ENCODE results near the gene TMEM204. TPM values are rescaled to one million over a fixed set of nuclear protein-coding genes. Genes with fewer than 3 reads are reported as not detected.

The TMEM204 gene
- polyA plus RNA-seq, 1 of the 3 experiments (the other 2 are of a cell fraction), result 2.3 TPM

DNA sequence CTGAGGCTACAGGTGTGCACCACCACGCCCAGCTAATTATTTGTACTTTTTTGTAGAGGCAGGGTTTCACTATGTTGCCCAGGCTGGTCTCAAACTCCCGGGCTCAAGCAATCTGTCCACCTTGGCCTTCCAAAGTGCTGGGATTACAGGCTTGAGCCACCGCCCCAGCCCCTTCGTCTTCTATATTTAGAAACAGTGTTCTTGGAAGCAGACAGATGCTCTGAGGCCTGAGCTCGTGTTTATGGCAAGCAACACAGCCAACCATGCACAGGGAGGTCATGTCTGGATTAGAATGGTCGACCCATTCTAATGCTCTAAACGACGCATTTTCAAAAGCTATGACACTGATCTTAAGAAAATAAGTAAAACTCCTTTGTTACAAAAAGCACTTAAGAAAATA lies 16.6 kb downstream of the TMEM204 start:
- no peak overlapping the region for H3K4me2 ChIP-seq
- TF ChIP-seq TEAD4 (IDR thresholded peaks at IDR 0.05; ENCODE audit: borderline replicate concordance, insufficient read depth), result no peak
- TF ChIP-seq EP300 (IDR thresholded peaks at IDR 0.05; ENCODE audit: borderline replicate concordance in 1 of 2, low read depth in 1 of 2, low read length in 1 of 2), result no peak
- no peak for TF ChIP-seq NFIC (IDR thresholded peaks at IDR 0.05; ENCODE audit: borderline replicate concordance)
- TF ChIP-seq, protein P1, sequence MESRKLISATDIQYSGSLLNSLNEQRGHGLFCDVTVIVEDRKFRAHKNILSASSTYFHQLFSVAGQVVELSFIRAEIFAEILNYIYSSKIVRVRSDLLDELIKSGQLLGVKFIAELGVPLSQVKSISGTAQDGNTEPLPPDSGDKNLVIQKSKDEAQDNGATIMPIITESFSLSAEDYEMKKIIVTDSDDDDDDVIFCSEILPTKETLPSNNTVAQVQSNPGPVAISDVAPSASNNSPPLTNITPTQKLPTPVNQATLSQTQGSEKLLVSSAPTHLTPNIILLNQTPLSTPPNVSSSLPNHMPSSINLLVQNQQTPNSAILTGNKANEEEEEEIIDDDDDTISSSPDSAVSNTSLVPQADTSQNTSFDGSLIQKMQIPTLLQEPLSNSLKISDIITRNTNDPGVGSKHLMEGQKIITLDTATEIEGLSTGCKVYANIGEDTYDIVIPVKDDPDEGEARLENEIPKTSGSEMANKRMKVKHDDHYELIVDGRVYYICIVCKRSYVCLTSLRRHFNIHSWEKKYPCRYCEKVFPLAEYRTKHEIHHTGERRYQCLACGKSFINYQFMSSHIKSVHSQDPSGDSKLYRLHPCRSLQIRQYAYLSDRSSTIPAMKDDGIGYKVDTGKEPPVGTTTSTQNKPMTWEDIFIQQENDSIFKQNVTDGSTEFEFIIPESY (IDR thresholded peaks at IDR 0.05; ENCODE audit: borderline replicate concordance, low read depth), result no peak
- TF ChIP-seq YY1 (IDR thresholded peaks at IDR 0.05; ENCODE audit: low read depth), result no peak
- TF ChIP-seq MEF2A (IDR thresholded peaks at IDR 0.05; ENCODE audit: borderline replicate concordance, low read depth), result no peak
- TF ChIP-seq FOSL2 (IDR thresholded peaks at IDR 0.05; ENCODE audit: borderline replicate concordance, low read depth), result no peak
- TF ChIP-seq, protein P2, sequence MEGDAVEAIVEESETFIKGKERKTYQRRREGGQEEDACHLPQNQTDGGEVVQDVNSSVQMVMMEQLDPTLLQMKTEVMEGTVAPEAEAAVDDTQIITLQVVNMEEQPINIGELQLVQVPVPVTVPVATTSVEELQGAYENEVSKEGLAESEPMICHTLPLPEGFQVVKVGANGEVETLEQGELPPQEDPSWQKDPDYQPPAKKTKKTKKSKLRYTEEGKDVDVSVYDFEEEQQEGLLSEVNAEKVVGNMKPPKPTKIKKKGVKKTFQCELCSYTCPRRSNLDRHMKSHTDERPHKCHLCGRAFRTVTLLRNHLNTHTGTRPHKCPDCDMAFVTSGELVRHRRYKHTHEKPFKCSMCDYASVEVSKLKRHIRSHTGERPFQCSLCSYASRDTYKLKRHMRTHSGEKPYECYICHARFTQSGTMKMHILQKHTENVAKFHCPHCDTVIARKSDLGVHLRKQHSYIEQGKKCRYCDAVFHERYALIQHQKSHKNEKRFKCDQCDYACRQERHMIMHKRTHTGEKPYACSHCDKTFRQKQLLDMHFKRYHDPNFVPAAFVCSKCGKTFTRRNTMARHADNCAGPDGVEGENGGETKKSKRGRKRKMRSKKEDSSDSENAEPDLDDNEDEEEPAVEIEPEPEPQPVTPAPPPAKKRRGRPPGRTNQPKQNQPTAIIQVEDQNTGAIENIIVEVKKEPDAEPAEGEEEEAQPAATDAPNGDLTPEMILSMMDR (IDR thresholded peaks at IDR 0.05), result no peak
- TF ChIP-seq, protein P3, sequence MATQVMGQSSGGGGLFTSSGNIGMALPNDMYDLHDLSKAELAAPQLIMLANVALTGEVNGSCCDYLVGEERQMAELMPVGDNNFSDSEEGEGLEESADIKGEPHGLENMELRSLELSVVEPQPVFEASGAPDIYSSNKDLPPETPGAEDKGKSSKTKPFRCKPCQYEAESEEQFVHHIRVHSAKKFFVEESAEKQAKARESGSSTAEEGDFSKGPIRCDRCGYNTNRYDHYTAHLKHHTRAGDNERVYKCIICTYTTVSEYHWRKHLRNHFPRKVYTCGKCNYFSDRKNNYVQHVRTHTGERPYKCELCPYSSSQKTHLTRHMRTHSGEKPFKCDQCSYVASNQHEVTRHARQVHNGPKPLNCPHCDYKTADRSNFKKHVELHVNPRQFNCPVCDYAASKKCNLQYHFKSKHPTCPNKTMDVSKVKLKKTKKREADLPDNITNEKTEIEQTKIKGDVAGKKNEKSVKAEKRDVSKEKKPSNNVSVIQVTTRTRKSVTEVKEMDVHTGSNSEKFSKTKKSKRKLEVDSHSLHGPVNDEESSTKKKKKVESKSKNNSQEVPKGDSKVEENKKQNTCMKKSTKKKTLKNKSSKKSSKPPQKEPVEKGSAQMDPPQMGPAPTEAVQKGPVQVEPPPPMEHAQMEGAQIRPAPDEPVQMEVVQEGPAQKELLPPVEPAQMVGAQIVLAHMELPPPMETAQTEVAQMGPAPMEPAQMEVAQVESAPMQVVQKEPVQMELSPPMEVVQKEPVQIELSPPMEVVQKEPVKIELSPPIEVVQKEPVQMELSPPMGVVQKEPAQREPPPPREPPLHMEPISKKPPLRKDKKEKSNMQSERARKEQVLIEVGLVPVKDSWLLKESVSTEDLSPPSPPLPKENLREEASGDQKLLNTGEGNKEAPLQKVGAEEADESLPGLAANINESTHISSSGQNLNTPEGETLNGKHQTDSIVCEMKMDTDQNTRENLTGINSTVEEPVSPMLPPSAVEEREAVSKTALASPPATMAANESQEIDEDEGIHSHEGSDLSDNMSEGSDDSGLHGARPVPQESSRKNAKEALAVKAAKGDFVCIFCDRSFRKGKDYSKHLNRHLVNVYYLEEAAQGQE (IDR thresholded peaks at IDR 0.05; ENCODE audit: low read depth, low read length), result no peak
- no peak for TF ChIP-seq NRF1 (IDR thresholded peaks at IDR 0.05; ENCODE audit: low read depth, low read length)
- TF ChIP-seq RAD21 (IDR thresholded peaks at IDR 0.05; ENCODE audit: low read length), result no peak
- TF ChIP-seq, protein P4, sequence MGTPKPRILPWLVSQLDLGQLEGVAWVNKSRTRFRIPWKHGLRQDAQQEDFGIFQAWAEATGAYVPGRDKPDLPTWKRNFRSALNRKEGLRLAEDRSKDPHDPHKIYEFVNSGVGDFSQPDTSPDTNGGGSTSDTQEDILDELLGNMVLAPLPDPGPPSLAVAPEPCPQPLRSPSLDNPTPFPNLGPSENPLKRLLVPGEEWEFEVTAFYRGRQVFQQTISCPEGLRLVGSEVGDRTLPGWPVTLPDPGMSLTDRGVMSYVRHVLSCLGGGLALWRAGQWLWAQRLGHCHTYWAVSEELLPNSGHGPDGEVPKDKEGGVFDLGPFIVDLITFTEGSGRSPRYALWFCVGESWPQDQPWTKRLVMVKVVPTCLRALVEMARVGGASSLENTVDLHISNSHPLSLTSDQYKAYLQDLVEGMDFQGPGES (IDR thresholded peaks at IDR 0.05; ENCODE audit: low read depth, low read length), result no peak
- no peak for DNase-seq
- no peaks in the 10 kb centered on the region for H3K79me2 ChIP-seq (ENCODE audit: insufficient read depth)
- H2AFZ ChIP-seq (ENCODE audit: low read depth), result no peak overlapping the region
- no peaks in the 10 kb centered on the region for H3F3A ChIP-seq (replicated peaks; ENCODE audit: insufficient read depth)
- H3K4me3 ChIP-seq (ENCODE audit: low read depth in 2 of 2, low read length in 1 of 2), result no peak overlapping the region
- no peak overlapping the region for H3K9ac ChIP-seq
- no peak overlapping the region for H3K27ac ChIP-seq (ENCODE audit: low read depth in 2 of 2, low read length in 1 of 2)
- H4K20me1 ChIP-seq (ENCODE audit: insufficient read depth), result no peaks in the 10 kb centered on the region
- H3K4me1 ChIP-seq (ENCODE audit: control insufficient read depth in 1 of 2, insufficient read depth in 2 of 2, low read depth in 1 of 2, low read length in 1 of 2), result no peaks in the 10 kb centered on the region
- peaks cover 0 to 42% of the 10 kb centered on the region in 2 experiments for H3K36me3 ChIP-seq (replicated peaks in 1 of 2; ENCODE audit: control insufficient read depth in 1 of 2, insufficient read depth in 2 of 2, low read length in 1 of 2)
- ChIA-PET CTCF (interaction anchor here (0.6 kb wide), 1 partner anchor 19 kb away, joined by 3 read pairs; no protein-coding TSS in a partner anchor), POLR2A (no interaction called here)
- no peaks in the 10 kb centered on the region for H3K9me3 ChIP-seq
- WGBS (ENCODE audit: low lambda C conversion rate), result 84% methylated on average over 8 of the region's 8 CpGs
- no peaks in the 10 kb centered on the region for H3K9me2 ChIP-seq
- no peaks in the 10 kb centered on the region for H3K27me3 ChIP-seq (ENCODE audit: insufficient read depth)
